Measurements from ENCODE around the gene TUBB2B.

DNA sequence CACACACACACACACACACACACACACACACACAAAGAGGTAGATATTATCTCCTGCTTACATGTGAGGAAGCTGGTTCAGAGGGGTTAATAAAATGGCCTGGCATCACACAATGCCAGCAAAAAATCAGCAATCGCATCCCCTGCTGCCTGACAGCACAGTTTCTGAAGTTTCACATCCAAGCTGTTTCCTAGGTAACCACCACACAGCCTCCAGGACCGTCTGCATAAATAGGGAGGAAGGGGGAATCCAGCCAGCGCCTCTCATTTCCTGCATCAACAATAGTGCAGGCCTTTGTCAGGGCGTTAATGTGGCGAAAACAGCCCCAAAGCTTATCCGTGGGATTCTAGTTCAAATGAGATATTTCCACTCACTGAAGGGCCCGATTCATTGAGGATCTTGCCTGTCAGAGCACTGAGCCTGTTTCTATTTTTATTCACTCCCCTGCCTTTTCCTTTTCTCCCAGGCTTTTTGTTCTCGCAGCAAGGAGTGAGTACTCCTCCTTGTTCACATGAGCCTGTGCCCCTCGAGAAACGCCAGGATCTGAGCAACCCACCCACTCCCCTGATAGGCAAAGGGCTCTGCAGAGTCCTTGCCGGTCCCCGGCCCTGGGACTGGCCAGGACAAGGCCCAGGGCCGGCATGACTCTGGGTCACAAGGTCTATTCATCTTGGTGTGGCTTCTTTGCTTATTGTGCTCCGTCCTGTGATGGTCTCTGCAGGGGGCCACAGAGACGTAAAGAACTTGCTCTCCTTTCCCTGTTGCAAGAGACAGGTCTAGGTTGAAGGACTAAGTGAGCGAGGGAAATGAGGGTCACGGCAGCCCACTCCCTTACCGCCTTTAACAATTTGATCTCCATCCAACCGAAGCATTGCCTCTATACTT lies 32.7 kb downstream of the TUBB2B start:
- no peak for TF ChIP-seq TAF1 (IDR thresholded peaks at IDR 0.05; ENCODE audit: borderline replicate concordance, insufficient read depth, low read length)
- no peak for TF ChIP-seq POLR2AphosphoS5 (IDR thresholded peaks at IDR 0.05; ENCODE audit: low read depth, low read length)
- TF ChIP-seq, protein P1, sequence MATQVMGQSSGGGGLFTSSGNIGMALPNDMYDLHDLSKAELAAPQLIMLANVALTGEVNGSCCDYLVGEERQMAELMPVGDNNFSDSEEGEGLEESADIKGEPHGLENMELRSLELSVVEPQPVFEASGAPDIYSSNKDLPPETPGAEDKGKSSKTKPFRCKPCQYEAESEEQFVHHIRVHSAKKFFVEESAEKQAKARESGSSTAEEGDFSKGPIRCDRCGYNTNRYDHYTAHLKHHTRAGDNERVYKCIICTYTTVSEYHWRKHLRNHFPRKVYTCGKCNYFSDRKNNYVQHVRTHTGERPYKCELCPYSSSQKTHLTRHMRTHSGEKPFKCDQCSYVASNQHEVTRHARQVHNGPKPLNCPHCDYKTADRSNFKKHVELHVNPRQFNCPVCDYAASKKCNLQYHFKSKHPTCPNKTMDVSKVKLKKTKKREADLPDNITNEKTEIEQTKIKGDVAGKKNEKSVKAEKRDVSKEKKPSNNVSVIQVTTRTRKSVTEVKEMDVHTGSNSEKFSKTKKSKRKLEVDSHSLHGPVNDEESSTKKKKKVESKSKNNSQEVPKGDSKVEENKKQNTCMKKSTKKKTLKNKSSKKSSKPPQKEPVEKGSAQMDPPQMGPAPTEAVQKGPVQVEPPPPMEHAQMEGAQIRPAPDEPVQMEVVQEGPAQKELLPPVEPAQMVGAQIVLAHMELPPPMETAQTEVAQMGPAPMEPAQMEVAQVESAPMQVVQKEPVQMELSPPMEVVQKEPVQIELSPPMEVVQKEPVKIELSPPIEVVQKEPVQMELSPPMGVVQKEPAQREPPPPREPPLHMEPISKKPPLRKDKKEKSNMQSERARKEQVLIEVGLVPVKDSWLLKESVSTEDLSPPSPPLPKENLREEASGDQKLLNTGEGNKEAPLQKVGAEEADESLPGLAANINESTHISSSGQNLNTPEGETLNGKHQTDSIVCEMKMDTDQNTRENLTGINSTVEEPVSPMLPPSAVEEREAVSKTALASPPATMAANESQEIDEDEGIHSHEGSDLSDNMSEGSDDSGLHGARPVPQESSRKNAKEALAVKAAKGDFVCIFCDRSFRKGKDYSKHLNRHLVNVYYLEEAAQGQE (IDR thresholded peaks at IDR 0.05; ENCODE audit: insufficient read depth in 1 of 2, low read depth in 2 of 2, low read length in 2 of 2) = no peak
- no peak for TF ChIP-seq SIN3A (IDR thresholded peaks at IDR 0.05; ENCODE audit: borderline replicate concordance, insufficient read depth, low read length)
